DLD1 (cell line): ENCODE data around the gene RAP1GAP2.
"Not testable (repeated sequence)": the region's sequence is repeated elsewhere in the genome, so short reads cannot be mapped to it uniquely, and the experiment has no call there.

ENCODE experiments used
- in situ Hi-C: cut with HindIII; loops from 2 replicates; pipeline ENCODE4 v1.10.0; 2017; ENCODE audit warnings: low sequenced_read_pairs

Gene RAP1GAP2

DNA sequence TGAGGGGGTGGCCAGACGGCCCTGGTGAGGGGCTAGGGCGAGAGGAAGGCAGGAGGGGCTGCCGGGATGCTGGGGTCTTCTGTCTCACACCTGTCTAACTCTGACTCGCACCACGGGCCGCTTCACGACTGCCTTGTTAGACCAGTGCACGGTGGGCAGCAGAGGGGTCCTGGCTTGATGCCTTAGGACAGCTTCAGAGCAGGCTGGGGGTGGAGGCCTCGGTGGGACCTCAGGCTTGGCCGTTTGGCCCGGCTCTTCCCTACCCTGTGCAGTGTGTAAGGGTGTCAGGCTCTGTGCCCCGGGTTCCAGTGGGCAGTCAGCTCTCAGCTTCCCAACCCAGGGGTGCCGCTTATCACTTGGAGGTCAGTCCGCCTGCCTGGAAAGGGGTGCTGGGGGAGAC lies 166.5 kb downstream of the RAP1GAP2 start:
- in situ Hi-C loops: no loop called here

DNA sequence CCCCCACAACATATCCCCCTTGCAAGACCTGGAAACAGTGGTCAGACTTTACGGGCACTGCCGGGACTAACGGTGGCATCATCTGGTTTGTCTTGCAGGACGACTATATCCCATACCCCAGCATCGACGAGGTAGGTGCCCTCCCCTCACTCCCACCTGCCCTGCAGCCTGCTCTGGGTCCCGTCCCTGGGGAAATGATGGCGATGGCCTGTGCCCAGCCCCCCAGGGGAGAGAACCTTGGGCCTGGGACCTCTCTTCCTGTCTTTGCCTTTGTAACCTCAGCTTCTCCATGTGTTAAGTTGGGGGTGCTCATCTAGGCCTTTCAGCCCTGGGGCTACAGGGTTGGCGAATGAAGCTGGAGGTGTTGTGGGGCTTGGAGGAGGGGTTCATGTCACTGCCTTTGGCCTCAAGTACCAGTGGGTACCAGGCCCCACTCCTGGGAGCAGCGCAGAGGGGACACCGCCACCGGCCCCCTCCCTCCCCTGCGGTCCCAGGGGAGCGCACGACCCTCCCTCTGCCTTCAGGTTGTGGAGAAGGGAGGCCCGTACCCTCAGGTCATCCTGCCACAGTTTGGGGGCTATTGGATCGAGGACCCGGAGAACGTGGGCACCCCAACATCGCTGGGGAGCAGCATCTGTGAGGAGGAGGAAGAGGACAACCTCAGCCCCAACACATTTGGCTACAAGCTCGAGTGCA lies 167.2 kb downstream of the RAP1GAP2 start:
- in situ Hi-C loops: no loop called here

DNA sequence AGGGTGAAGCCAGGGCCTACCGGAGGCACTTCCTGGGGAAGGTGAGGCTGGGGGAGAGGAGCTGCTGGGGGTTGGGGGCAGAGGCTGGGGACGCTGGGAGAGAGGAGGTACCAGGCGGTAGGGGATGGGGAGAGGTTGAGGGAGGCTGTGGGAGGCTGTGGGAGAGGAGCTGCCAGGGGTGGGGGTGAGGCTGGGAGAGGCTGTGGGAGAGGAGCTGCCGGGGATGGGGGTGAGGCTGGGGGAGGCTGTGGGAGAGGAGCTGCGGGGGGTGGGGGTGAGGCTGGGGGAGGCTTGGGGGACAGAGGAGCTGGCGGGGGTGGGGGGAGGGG lies 167.8 kb downstream of the RAP1GAP2 start:
- in situ Hi-C loops: no loop called here

DNA sequence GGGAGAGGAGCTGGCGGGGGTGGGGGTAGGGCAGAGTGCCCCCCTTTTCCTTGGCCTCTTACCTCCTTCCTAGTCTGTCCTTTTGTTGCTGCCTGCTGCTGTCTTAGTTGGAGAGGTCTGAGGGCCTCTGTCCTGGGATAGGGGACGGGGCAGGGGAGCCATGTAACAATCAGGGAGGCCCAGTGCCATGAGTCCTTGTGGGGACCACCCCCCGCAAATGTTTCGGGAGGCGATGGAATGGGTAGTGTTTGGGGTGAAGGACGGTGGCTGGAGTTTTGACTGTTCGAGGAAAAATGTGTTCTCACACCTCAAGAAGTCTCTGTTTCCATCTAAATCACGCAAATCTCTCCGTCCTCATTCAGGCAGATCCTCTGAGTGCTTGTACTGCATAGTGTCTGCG lies 168.1 kb downstream of the RAP1GAP2 start:
- in situ Hi-C loops: no loop called here

DNA sequence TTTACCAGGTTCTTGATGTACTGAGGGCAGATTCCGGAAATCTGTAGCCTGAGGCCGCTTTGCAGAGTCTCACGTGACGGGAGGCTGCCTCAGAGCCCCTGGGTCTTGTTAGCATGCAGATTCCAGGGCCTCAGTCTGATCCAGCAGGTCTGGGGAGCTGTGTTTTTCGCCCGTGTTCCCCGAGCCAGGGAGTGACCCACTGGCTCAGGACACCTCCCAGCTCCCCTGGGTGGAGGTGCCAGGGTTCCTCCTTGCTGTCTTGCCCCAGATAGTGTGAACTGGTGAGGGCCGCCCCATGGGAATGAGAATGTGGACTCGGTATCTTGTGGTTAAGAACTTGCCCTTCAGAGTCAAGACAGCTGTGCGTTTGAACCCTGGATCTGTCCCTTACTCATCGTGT lies 168.6 kb downstream of the RAP1GAP2 start:
- in situ Hi-C loops: no loop called here

DNA sequence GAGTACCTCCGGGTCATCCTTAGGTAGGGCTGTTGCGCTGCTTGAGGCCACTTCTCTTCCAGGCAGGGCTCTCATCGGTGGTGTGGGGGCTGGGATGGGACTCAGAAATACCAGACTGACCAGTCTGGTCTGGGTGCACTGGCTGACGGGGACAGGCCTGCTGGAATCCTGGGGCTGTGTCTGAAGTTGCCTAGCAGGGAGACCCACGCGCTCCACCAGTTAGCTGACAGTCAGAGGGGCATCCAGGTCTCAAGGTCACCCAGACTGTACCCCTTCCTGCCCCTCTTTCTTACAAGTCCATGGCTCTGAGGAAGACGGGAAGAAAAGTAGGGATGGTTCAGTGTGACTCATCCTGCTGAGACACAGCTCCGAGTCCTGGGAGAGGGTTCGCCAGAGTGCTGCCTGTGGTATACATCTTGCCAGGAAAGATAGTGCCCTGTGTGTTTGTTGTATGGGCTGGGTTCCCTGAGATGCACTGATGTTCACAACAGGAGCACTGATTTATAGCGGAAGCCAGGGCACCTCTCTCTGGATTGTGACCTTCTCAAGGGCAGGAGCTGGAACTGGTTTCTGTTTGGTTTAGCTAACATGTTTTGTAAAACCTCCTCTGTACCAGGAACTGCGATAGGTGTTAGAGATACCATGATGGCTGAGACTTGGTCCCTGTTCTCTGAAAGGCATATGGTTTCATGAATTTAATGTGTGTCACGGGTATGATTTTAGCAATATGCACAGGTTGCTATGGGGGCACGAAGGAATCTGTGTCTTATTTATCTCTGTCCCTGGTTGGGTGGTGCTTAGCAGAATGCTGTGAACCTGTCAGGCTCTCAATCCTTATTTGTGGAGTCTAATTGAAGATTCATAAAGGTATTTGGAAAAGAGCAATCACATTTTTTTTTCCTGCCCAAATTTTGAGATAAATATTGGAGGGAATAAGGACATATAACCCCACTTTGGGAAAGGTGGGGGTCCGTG lies 169.7 kb downstream of the RAP1GAP2 start:
- in situ Hi-C loops: no loop called here

DNA sequence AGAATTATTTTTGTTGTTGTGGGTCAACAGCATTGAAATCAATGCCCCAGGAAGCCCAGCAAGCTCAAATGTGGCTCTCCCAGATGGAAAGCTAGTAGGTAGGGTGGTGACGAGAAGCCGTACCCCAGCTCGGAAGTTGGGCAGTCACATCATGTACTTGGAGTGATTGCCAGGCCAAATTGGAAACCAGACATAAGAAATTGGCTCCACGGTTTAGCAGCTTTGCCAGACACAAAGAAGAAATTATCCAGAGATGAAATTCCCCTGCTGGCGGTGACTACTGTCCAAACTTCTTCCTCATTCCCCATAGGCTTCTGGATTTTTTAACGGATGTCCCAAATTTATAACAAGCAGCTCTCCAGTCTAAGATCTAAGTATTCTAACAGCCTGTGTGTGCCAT lies 171.3 kb downstream of the RAP1GAP2 start:
- in situ Hi-C loops: no loop called here

DNA sequence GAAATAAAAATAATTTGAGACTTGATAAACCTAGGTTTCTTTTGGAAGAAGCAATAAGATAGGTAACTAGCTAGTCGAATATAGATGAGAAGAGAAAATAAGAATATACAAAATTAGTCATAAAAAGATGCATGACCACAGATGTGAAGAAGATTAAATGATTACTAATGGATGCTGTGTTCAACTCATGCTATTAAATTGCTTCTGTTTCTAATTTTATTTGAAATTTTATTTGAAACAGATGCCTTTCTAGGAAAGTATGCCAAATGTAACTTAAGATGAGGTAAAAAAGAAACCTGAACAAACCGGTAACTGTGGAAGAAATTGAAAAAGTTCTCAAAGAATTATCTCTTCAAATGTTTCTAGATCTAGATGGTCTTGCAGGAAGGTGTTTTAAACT lies 175.6 kb downstream of the RAP1GAP2 start:
- in situ Hi-C loops: no loop called here

DNA sequence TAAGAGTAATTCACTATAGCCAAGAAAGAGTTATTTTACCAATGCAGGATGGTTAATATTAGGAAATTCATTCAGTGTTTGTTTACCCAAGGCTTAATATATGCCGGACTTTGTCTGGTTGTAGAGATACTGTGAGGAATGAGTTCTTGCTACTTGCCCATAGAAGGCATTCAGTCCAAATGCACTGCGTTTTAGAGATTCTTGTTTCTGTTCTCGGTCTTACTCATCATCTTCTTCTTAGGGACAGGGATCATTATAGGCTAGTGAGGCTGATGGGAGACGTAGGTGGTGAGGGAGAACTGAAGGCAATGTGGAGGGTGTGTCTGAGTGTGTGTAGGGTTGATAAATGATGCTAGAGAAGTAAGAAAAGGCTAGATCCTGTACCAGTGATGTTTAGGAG lies 176.5 kb downstream of the RAP1GAP2 start:
- in situ Hi-C loops: no loop called here

DNA sequence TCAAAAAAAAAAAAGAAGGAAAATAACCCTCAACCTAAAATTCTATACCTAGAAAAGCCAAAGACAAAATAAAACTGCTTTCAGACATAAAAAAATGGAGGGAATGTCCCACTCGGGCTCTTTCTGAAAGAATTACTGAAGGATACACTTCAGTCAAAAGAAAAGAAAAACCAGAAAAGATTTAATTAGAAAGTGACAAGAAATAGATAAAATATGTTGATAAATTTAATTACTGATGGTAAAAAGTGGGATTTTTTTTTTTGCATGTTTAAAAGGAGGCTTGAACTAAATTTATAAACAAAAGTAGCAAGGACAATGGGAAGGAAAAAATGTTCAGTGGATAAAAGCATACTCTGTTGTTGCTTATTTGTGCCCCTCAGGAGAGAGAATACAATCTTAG lies 178.1 kb downstream of the RAP1GAP2 start:
- in situ Hi-C loops: no loop called here

DNA sequence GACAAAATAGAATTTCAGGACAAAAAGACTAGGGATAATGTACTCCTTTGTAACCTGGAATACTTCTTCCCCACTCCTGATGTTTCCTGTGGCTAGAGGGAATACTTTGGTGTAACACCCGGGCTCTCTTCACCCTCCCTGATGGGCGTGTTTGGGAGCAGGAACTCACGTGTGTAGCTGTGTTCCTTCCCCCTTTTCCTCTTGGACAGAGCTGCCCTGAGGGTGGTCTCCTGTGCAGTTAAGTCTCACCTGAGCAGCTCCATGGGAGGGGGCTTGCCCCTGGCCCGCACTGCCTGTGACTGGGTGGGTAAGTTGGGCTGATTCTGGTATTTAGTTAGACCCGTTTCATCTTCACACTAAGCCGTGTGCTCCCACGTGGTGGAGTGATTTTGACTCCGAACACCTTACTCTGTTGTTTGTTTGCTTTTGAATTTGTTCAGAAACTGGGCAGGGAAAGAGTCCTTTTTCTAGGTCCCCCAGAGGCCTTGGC lies 179.3 kb downstream of the RAP1GAP2 start:
- in situ Hi-C loops: no loop called here

DNA sequence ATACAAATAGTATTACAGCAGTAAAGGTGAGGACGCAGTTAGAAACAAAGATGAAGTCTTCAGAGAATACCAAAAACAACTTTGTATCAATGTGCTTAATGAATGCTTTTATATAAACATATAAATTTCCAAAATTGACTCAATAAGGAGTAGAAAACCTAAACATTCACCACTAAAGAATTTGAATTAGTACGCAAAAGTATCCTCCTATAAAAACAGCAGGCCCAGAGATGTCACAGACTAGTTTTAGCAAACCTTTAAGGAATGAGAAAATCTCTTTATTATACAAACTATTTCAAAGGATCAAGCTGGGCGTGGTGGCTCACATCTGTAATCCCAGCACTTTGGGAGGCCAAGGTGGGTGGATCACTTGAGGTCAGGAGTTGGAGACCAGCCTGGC lies 180.9 kb downstream of the RAP1GAP2 start:
- in situ Hi-C loops: no loop called here

DNA sequence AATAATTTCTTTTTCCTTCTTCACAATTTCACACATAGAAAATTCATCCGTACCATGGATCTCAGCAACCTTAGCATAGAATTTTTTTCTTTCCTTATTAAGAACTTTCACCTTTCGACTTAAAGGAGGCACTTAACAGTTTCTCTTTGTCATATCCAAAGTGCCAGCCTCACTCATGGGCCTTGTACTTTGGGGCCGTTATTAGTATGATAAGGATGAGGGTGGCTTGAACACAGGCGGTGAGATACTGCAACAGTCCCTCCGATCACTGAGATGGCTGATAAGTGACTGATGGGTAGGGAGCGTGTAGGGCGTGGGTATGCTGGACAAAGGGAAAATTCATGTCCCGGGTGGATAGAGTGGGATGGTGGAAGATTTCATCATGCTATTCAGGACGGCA lies 181.9 kb downstream of the RAP1GAP2 start:
- in situ Hi-C loops: no loop called here

DNA sequence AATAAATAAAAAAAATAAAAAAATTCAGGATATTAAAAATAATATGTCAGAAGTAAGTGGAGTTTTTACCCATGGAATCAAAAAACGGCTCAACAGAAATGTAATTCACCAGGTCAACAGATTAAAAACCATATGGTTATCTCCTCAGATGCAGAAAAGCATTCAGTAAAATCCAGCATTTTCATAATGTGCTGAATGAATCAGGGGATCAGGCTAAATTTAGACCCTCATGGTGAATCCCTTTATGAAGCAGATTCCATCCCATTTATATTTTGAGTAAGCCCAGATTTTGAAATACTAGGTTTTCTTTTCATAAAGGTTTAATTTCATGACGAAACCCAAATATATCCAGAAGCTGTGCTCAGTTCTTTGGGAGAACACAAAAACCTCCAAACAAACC lies 182.8 kb downstream of the RAP1GAP2 start:
- in situ Hi-C loops: no loop called here

DNA sequence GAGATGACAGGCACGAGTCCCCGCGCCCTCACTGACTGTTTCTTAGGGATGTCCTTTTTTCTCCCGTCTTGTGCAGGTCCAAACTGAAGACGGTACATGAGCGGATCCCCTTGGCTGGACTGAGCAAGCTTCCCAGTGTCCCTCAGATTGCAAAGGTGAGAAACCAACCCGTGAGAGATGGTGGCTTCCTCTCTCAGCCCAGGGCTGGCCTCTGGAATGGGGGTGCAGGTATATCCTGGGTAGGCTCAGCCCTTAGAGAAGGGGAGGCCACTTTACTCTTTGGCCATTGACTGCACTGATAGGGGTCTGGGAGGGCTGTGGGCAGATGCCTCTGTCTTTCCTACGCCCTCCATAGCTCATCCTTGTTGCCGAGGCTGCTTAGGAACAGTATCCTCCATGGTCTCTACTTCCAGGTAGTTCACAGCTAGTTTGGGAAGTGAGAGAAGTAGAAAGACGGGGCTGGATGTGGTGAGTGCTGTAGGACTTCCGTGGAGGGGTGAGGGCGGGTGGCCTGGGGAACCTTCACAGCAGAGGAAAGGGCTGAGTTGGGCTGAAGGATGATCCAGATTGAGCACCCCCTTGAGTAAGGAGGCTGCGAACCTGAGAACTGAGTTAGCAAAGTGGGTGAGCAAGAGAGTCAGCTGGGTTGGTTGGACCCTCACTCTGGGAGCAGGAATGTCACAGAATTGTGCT lies 184.1 kb downstream of the RAP1GAP2 start:
- in situ Hi-C loops: no loop called here

DNA sequence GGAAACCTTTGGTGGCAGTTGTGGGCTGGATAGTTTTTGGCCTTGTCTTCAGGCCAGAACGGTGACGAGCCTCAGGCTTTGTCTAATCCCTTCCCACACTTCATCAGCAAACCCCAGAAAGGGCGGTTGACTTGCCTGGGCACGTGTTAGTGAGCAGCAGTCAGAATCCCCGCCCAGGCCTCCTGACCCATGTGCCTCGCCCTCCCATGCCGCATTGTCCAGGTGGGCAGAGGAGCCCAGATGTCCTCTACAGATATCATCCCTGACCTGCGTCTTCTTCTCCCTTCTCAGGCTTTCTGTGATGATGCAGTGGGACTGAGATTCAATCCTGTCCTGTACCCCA lies 184.6 kb downstream of the RAP1GAP2 start:
- in situ Hi-C loops: no loop called here

DNA sequence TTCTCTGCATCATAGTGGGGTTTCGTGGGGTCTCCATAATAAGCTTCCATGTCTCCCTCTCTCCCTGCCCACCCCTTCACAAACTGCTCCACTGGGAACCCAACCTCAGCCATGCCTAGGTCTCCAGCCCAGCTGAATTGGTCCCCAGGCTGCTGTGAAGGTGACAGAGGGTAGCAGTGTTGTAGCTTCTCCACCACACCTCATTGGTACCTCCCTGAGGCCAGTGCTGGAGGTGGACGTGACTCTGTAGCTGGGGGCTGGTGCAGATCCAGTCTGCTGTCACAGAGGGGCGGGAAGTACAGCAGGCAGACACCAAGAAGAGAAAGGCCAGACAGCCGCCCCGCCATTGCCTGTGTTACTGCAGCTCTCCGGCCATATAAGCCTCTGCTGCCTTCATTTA lies 185.1 kb downstream of the RAP1GAP2 start:
- in situ Hi-C loops: no loop called here

DNA sequence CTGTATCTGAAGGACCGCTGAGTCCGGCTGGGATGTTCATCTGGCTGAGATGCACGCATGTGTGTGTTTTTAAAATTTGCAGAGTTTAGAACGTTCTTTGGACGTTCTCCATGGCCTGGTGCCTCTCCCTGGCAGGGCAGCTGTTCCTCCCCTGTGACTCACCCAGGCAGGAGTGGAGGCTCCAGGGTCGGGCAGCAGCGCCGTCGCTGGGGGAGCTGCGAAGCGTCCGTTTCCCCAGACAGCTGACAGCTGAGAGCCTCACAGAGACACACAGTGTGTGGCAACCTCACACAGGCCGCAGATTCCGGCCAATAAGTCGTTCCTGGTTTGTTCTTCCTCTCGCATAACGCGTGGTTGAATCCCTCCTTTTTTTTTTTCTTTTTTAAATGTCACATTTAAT lies 186.6 kb downstream of the RAP1GAP2 start:
- in situ Hi-C loops: no loop called here

DNA sequence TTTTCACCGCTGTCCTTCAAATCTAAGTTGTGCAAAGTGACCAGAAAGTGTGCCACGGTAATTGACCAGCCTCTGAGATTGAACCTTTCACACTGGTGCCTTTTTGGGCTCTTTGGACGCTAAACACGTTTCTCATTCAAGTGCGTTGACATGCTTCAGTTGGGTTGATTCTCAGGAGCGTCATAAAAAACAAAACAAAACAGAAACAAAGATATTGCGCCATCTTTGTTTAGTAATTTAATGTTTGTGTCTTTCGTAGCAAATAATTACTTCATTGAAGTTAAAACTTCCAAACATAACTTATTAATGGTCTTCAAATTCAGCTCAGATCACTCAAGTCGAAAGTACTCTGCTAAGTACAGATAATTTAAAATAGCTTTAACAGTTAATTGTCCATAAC lies 187.0 kb downstream of the RAP1GAP2 start:
- in situ Hi-C loops: no loop called here

DNA sequence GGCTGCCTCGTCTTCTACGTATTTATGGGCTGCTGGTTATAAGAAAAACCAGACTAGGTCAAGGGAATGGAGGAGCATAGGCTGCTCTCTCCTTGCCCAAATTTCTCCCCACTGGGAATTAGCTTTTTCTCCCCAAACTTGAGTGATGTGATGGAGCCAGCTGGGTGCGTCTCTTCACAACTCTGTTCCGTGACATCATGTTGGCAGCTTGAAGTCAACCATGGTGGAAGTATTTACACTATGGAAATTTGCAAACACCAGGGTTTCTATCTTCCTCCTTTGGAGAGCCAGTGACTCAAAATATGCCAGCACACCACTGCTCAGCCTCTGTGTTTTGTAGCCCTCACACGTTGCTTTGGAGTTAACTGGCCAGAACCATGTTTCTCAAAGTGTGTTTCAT lies 189.1 kb downstream of the RAP1GAP2 start:
- in situ Hi-C loops: no loop called here

DNA sequence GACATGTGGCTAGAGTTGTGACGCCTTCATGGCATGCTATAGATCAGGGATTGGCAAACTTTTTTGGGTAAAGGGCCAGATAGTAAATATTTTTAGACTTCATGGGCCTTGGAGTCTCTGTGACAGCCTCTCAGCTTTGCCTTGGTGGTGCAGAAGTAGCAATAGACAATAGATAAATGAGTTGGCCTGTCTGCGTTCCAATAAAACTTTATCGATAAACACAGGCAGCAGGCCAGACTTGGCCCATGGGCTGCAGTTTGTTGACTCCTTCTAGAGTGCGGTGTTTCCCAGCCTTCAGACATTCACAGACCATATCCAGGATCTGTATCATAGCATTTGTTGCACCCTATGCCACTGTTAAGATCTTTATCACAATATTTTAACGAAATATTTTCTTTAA lies 190.7 kb downstream of the RAP1GAP2 start:
- in situ Hi-C loops: no loop called here

DNA sequence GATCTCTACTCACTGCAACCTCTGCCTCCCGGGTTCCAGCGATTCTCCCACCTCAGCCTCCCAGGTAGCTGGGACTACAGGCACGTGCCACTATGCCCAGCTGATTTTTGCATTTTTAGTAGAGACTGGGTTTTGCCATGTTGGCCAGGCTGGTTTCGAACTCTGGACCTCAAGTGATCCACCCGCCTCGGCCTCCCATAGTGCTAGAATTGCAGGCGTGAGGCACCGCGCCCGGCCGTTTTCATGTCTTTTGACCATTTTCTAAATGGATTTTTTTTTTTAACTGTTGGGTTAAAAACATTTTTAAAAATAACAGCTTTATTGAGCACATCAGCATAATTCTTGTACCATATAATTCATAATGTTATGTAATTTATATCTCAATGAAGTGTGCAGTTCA lies 193.2 kb downstream of the RAP1GAP2 start:
- in situ Hi-C loops: not testable (repeated sequence)
